Gastrocnemius medialis (tissue), 4 donors: ENCODE results near the gene TIMM17B.

ENCODE experiments used
- POLR2A ChIP-seq, 2 donors: fragments of 450-650 bp; IDR thresholded peaks; one replicate each; pipeline ENCODE4 v1.6.1; 2017; ENCODE audit warnings: antibody characterized with exemption in 2 of 2, mild to moderate bottlenecking in 2 of 2, moderate library complexity in 2 of 2
- TF ChIP-seq, protein P1 (sequence below), 5 experiments: fragments of 450-650 bp in 3 of 5; fragments of 200-600 bp in 2 of 5; sonication (generic) in 2 of 5; IDR thresholded peaks in 4 of 5; conservative IDR thresholded peaks in 1 of 5; 1 replicate in 4 of 5; 2 replicates in 1 of 5; pipeline ENCODE4 v1.5.1; 2016 to 2019; ENCODE audit warnings: antibody characterized with exemption in 5 of 5, mild to moderate bottlenecking in 3 of 5, moderate library complexity in 3 of 5

DNA sequence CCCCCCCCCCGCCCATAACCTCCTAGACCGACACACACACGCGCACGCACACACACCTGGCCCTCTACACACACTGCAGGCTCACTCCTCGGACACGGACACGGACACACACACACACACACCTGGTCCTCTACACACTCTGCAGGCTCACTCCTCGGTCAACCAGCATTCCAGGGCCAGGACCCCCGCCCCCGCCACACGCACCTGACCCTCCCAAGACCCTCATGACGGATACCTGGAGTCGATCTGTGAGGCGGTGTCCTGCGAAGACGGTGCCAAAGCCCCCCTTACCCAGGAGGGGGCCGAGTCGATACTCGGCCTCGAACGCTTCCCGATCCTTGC is 20.7 kb upstream of the TIMM17B start:
- TF ChIP-seq, protein P1, sequence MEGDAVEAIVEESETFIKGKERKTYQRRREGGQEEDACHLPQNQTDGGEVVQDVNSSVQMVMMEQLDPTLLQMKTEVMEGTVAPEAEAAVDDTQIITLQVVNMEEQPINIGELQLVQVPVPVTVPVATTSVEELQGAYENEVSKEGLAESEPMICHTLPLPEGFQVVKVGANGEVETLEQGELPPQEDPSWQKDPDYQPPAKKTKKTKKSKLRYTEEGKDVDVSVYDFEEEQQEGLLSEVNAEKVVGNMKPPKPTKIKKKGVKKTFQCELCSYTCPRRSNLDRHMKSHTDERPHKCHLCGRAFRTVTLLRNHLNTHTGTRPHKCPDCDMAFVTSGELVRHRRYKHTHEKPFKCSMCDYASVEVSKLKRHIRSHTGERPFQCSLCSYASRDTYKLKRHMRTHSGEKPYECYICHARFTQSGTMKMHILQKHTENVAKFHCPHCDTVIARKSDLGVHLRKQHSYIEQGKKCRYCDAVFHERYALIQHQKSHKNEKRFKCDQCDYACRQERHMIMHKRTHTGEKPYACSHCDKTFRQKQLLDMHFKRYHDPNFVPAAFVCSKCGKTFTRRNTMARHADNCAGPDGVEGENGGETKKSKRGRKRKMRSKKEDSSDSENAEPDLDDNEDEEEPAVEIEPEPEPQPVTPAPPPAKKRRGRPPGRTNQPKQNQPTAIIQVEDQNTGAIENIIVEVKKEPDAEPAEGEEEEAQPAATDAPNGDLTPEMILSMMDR (IDR thresholded peaks at IDR 0.05 in 4 of 5, conservative IDR thresholded peaks at IDR 0.05 in 1 of 5), result no peak
- TF ChIP-seq POLR2A (IDR thresholded peaks at IDR 0.05), result no peak
